ENCODE results near the gene PRDM11. TPM values are rescaled to one million over a fixed set of nuclear protein-coding genes. Genes with fewer than 3 reads are reported as not detected.
A peak's percentile ranks its signal among the peaks of the same experiment; 100 is the strongest.

The PRDM11 gene
- total RNA-seq (100 to 1,000 TPM in 1 of 5 donors, 10 to 100 TPM in 3, 1 to 10 TPM in 1; 4.5 to 139 (median 14.2) TPM), polyA plus RNA-seq (1 to 10 TPM; 1.2 to 3.5 (median 2.6) TPM)
- long read RNA-seq, donor 1: 0 reads
- long read RNA-seq, donor 2: 0 reads
- long read RNA-seq, donor 3: 0 reads
- long read RNA-seq, donor 4: 0 reads
- long read RNA-seq, donor 5: 0 reads
- long read RNA-seq, donor 6: 0 reads
- long read RNA-seq, donor 7: 0 reads
- long read RNA-seq, donor 8, partial matches to known transcripts: 0 of 1 reads
- long read RNA-seq, donor 8, other reads (novel, unspliced or antisense): 0 of 1 reads
- long read RNA-seq, donor 9: 0 reads
- long read RNA-seq, donor 10: 0 reads

DNA sequence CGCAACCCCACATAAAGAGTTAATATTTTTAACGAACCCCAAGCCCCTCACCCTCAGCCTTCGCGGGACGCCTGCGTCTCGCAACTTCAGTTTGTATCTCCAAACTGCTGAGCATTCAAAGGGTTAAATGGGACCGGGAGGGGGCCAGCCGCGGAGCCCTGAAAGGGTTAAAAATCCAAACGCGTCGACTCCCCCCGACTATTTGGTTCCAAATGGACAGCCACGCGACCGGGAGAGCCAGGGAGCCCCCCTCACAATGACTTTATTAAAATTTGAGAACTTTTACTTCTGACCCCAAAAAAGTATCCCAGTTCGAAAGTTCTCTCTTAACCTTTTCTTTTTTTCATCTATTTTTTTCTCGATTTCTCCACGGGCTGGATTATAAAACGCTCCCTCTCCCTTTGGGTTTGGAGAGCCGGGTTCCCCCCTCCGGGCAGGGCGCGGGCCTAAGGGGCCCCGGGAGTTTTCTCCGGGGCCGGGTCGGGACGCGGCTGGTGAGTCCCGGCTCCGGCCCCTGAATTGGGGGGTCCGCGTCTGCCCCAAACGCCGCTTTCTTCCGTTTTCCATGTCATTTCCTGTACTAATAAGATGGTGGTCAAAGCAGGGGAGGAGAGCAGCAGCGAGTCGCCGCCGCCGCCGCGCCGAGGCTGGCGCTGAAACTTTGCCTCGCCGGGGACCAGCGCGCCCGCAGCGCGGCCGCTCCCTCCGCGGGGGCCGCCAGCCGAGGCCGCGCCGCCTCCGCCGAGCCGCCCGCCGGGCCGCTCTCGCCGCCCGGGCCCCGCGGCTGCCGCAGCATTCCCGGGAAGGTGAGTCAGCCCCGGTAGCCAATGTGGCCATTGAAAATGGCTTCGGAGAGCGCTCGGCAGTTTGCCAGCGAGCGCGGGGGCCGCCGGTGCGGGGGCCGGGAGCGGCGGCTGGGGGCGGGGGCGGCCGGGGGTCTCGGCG is at the start of gene PRDM11:
Gene PRDM11 (plus strand): TSS at position 568 of the 945 bp plus-strand sequence. CDS start 35,128 bp downstream, outside the sequence.
- TF ChIP-seq POLR2AphosphoS5 (IDR thresholded peaks at IDR 0.05): peak in 1 of 3 donors; percentile 45
- no peak for TF ChIP-seq POLR2A (IDR thresholded peaks at IDR 0.05)
- no peaks in the 10 kb centered on the region for H3K9me3 ChIP-seq
- no peaks in the 10 kb centered on the region for H3K36me3 ChIP-seq
- peaks cover 22 to 49% (median 27%) of the 10 kb centered on the region in 4 donors for H3K4me1 ChIP-seq
- H3K27ac ChIP-seq: peak within 1 kb of the TSS; percentile 95 to 100 (median 98)
- WGBS, 5 donors: 0 to 1% (median 1%) methylated on average over 38 to 93 of the region's 93 CpGs
- intact Hi-C loops (cut with DNase I; ENCODE audit: low total_unique reads): no loop called here
- peak within 1 kb of the TSS; percentile 57 to 77 (median 64) for H3K4me3 ChIP-seq
- DNase-seq: peak; percentile 73 to 84
- H3K27me3 ChIP-seq: peaks cover 0 to 9% (median 0%) of the 10 kb centered on the region in 3 donors

- H3K27ac ChIP-seq: no peak overlapping the region
- DNase-seq: peak in 1 of 2 donors; percentile 91
- intact Hi-C loops (cut with DNase I; ENCODE audit: low total_unique reads): no loop called here
- no peaks in the 10 kb centered on the region for H3K36me3 ChIP-seq
- no peak for TF ChIP-seq CTCF (IDR thresholded peaks at IDR 0.05)
- TF ChIP-seq POLR2A (IDR thresholded peaks at IDR 0.05): no peak
- TF ChIP-seq POLR2AphosphoS5 (IDR thresholded peaks at IDR 0.05): peak; percentile 8 to 26 (median 25)
- TF ChIP-seq EP300 (IDR thresholded peaks at IDR 0.05): no peak
- peaks cover 4 to 22% (median 10%) of the 10 kb centered on the region in 4 donors for H3K4me1 ChIP-seq
- H3K4me3 ChIP-seq: no peak overlapping the region
- H3K9me3 ChIP-seq: no peaks in the 10 kb centered on the region
- WGBS, 5 donors: 29 to 39% (median 36%) methylated on average over 9 to 10 of the region's 10 CpGs
- peaks cover 0 to 44% (median 4%) of the 10 kb centered on the region in 3 donors for H3K27me3 ChIP-seq
Observed at GRCh38 chr11:45097721-45098493, 48.5 kb upstream of the PRDM11 start.

- Histone ChIP-seq H3K9me3 (no peaks in the 10 kb centered on the region), H3K36me3 (no peaks in the 10 kb centered on the region), H3K27me3 (peaks cover 0 to 44% (median 4%) of the 10 kb centered on the region in 3 donors), H3K4me1 (peaks cover 4 to 15% (median 11%) of the 10 kb centered on the region in 4 donors), H3K27ac (no peak overlapping the region), H3K4me3 (no peak overlapping the region)
- no peak for DNase-seq
- intact Hi-C loops (cut with DNase I; ENCODE audit: low total_unique reads): no loop called here
- WGBS, 5 donors: 71 to 81% (median 76%) methylated on average over 6 of the region's 6 CpGs
- TF ChIP-seq POLR2AphosphoS5 (IDR thresholded peaks at IDR 0.05): no peak
- no peak for TF ChIP-seq EP300 (IDR thresholded peaks at IDR 0.05)
- TF ChIP-seq POLR2A (IDR thresholded peaks at IDR 0.05): no peak
- no peak for TF ChIP-seq CTCF (IDR thresholded peaks at IDR 0.05)
Observed at GRCh38 chr11:45098929-45099328, 47.5 kb upstream of the PRDM11 start.

- intact Hi-C loops (cut with DNase I; ENCODE audit: low total_unique reads): loop anchor here (5.0 kb wide), 1 partner anchor 163 kb away; no protein-coding TSS in a partner anchor
- Histone ChIP-seq H3K27me3 (peaks cover 0 to 41% (median 4%) of the 10 kb centered on the region in 3 donors), H3K4me1 (peaks cover 4 to 15% (median 11%) of the 10 kb centered on the region in 4 donors), H3K9me3 (no peaks in the 10 kb centered on the region), H3K4me3 (no peak overlapping the region), H3K27ac (no peak overlapping the region), H3K36me3 (no peaks in the 10 kb centered on the region)
- no peak for TF ChIP-seq POLR2AphosphoS5 (IDR thresholded peaks at IDR 0.05)
- no peak for TF ChIP-seq EP300 (IDR thresholded peaks at IDR 0.05)
- TF ChIP-seq POLR2A (IDR thresholded peaks at IDR 0.05): no peak
- TF ChIP-seq CTCF (IDR thresholded peaks at IDR 0.05): no peak
- 22 to 47% (median 27%) methylated on average over 2 of the region's 2 CpGs for WGBS, 5 donors
- no peak for DNase-seq
Observed at GRCh38 chr11:45100339-45100738, 46.1 kb upstream of the PRDM11 start.

Data from stomach (tissue), 19 donors.